ENCODE measurements around the gene MRPL36.

- TF ChIP-seq CTCF (IDR thresholded peaks at IDR 0.05) (no peak), POLR2A (IDR thresholded peaks at IDR 0.05) (no peak)
Observed at GRCh38 chr5:1797103-1797800, 2.4 kb downstream of the MRPL36 start.
